Myocyte (in vitro differentiated cells): ENCODE results near the gene MCC. TPM values are rescaled to one million over a fixed set of nuclear protein-coding genes. Genes with fewer than 3 reads are reported as not detected.

ENCODE experiments used
- DNase-seq: peaks from one replicate; pipeline ENCODE4 v3.0.0-alpha.2; 2012; ENCODE audit warnings: low read depth
- total RNA-seq: library from RNA; depleted of rRNA; stranded (reverse); fragments of >200 nt; gene quantifications from 2 replicates; pipeline ENCODE4 v1.2.3, GENCODE V29; 2014

The MCC gene
- total RNA-seq, 1 donor from 2014 or later, result 12.0 TPM

DNA sequence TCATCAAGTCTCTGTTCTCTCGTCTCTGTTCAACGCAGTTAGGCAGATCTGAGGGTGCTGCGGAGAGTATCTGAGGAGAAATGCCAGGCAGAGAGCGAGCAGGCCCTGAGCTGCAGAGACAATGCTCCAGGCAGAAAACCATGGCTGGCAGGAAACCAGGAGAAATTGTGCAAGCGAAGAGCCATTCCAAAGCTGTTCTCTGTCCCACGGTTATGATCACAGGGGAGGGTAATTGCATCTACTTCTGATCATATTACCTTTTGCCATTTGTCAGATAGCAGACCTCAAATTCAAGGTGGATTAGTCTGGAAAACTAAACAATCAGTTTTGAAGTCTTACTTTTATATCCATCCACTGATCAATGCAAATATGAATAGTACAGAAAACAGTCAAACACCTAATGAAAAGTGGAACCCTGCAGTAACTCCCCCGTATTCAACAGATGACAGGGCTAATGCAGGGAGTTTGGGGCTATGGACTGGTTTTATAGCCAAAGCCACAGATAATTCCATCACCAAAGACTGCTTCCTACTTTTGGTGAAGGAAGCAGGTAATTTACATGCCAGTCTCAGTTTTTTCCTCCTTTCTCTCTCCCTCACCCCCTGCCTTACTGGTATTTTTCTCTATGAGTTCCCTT lies 283.6 kb downstream of the MCC start:
- DNase-seq, result peak; percentile 28

GRCh38 chr5:113203916-113204315 lies 284.3 kb downstream of the MCC start:
- no peak for DNase-seq

- no peak for DNase-seq
Observed at GRCh38 chr5:113202746-113203716, 285.2 kb downstream of the MCC start.

- DNase-seq, result no peak
Observed at GRCh38 chr5:113202287-113202686, 286.0 kb downstream of the MCC start.

- no peak for DNase-seq
Observed at GRCh38 chr5:113201715-113202114, 286.5 kb downstream of the MCC start.

- peak; percentile 33 for DNase-seq
Observed at GRCh38 chr5:113199122-113199905, 288.9 kb downstream of the MCC start.

GRCh38 chr5:113197456-113198200 lies 290.6 kb downstream of the MCC start:
- no peak for DNase-seq

DNA sequence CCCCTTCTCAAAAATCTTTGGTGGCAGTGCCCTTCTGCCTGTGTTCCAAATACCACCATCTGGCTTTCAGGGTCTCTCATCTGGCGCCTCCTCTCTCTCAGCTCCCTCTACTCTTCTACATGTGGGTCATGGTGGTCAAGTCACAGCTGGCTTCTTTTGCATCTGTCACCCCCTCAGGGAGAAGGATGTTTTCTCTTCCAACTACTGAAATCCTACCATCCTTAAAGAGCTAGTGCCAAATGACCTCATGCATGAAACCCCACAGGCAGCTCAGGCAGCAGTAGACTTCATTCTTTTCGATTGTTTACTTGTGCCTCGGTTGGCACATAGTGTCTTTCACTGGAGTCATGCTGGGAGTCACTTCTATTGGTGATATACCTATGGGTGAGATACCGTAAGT lies 292.5 kb downstream of the MCC start:
- DNase-seq, result no peak

- DNase-seq, result no peak
Observed at GRCh38 chr5:113195251-113195650, 293.0 kb downstream of the MCC start.

DNA sequence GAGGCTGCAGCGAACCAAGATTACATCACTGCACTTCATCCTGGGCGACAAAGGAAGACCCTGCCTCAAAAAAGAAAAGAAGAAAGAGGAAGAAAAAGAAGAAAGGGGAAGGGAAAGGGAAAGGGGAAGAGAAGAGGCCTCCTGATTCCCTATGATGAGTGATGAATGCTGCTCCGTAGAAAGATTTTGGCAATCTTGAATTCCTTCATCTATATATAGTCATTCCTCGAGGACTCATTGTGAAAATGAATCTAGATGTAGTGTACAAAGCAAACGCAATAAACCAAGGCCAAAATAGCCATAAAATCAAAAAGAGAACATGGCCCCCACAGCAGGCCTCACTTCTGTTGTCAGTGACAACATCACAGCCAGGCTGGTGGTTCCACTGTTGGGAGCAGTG lies 293.7 kb downstream of the MCC start:
- DNase-seq, result no peak

GRCh38 chr5:113194125-113194524 lies 294.1 kb downstream of the MCC start:
- DNase-seq, result no peak

- DNase-seq, result no peak
Observed at GRCh38 chr5:113193311-113193978, 294.8 kb downstream of the MCC start.

DNA sequence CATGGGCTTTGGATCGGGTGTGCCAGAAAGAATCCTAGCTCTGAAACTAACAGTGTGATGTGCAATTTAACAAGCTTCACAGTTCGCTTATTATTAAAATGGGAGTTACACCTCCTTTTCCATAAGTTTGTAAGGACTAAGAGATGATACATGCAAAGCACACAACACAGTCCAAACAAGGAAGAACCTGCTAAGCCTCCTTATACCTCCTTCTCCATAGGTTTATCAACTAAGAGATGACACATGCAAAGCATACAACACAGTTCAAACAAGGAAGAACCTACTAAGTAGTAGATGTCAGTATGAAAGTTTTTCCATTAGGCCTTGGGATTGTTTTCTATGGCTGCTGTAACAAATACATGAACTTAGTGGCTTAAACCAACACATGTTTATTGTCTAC lies 295.7 kb downstream of the MCC start:
- DNase-seq, result no peak

DNA sequence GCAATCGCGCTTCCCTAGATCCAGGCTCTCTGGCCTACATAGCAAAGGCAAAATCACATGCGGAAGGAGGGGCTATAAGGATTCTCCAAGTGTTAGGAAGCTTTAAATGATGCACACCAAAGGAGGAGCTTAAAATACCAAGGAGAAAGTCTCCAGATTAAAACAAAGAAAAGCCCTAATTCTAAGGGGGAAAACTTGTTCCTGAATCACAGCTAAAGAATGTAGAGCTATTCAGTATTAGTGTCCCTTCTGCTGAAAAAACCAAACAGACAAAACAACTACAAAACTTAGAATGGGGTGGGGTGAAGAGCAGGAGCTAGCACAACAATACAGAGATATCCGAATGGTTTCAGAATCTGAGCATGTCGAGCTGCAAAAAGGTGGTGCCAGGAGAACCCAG lies 297.9 kb downstream of the MCC start:
- DNase-seq, result no peak

GRCh38 chr5:113189291-113189690 lies 299.0 kb downstream of the MCC start:
- DNase-seq, result no peak

- no peak for DNase-seq
Observed at GRCh38 chr5:113188436-113188835, 299.8 kb downstream of the MCC start.

DNA sequence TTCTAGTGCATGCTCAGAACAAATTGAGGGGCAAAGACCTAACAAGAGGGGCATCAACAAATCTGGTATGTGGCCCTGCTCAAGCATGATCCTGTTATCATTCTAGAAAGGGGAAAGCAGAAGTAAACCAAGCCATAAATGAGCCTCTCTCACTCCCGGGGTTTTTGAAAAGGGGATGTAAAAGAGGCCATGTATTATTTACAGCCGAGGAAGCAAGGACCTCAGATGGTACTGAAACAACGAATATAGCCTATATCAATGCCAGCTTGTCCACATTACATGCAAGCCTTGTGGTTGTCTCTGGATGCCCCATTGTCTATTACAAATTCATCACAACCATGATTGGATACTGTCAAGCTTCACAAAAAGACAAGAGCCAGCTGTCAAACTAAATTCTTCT lies 300.3 kb downstream of the MCC start:
- DNase-seq, result no peak

GRCh38 chr5:113186061-113186460 lies 302.2 kb downstream of the MCC start:
- DNase-seq, result no peak

- no peak for DNase-seq
Observed at GRCh38 chr5:113183694-113184093, 304.6 kb downstream of the MCC start.

DNA sequence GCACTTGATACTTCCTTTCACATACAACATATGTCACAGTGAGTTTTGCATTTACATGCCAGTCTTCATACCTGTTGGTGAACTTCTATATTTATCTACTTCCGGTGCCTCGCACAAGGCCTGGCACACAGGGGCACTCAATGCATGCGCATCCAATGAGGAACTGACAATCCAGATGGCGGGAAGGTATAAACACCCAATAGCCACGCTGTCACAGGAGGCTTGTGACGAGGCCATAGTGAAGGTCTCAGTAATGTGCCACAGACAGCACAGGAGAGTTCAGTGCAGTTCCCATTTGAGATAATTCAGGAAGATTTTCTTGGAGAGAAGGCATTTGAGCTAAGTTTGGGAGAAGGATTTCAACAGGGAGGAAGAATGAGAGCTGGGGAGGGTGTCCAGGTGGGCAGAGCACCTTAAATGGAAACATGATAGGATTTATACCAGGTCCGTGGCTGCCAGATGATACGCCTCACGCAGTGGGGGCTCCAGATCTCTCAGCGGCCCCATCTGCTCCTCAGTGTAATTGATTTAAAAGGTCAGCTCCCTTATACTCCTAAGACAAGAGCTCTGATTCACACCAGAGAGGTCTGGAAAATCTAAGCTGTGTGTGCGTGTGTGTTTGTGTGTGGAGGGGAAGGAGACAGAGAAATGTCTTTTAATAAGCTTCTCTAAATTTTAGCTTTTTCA lies 305.5 kb downstream of the MCC start:
- DNase-seq, result no peak
